ENCODE measurements around the gene LGI2.
"Not testable (repeated sequence)": the region's sequence is repeated elsewhere in the genome, so short reads cannot be mapped to it uniquely, and the experiment has no call there.

The LGI2 gene, protein sequence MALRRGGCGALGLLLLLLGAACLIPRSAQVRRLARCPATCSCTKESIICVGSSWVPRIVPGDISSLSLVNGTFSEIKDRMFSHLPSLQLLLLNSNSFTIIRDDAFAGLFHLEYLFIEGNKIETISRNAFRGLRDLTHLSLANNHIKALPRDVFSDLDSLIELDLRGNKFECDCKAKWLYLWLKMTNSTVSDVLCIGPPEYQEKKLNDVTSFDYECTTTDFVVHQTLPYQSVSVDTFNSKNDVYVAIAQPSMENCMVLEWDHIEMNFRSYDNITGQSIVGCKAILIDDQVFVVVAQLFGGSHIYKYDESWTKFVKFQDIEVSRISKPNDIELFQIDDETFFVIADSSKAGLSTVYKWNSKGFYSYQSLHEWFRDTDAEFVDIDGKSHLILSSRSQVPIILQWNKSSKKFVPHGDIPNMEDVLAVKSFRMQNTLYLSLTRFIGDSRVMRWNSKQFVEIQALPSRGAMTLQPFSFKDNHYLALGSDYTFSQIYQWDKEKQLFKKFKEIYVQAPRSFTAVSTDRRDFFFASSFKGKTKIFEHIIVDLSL

DNA sequence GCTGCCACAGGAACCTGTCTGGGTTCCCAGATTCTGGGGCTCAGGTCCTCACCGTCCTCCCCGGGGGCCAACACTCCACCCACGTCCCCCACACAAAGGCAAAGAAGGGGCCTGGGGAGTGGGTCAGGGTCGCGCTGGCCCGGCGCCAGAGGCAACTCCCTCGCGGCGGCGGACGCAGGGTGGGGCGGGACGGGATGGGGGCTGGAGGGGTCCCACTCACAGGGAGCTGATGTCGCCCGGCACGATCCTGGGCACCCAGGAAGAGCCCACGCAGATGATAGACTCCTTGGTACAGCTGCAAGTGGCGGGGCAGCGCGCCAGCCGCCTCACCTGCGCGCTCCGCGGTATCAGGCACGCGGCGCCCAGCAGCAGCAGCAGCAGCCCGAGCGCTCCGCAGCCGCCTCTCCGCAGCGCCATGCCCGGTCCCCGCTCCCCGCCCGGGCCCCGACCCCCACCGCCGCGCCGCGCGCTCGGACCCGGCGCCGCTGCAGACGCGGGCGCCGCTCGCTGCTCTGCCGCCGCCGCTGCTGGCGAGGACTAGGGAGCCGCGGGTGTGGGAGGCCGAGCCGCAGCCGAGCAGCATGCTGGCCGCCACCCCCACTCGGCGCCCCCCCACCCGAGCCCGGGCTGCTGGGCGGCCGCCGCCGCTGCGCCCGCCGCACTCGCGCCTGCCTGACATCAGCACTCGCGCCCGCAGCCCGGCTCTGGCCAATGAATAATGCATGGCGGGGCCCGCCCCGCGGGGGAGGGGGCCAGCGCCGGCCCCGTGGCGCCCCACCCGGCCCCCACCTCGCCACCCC is at the start of gene LGI2:
LGI2 (minus strand) TSS at position 670 of the 800 bp plus-strand sequence; CDS start at position 417, 253 bp downstream.
- DNase-seq: peak; percentile 53

DNA sequence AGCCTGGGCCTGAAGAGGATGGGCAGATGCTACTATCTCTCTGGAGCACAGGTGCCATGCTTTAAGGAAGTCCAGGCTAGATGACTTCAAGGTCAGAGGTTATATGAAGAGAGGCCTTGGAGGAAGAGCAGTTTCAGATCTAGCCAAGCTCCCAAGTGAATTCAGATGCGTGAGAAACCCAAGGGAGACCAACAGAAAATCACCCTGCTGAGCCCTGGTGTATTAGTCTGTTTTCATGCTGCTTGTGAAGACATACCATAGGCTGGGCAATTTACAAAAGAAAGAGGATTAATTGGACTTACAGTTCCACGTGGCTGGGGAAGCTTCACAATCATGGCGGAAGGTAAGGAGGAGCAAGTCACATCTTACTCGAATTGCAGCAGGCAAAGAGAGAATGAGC is 47.8 kb upstream of the LGI2 start:
- no peak for DNase-seq

DNA sequence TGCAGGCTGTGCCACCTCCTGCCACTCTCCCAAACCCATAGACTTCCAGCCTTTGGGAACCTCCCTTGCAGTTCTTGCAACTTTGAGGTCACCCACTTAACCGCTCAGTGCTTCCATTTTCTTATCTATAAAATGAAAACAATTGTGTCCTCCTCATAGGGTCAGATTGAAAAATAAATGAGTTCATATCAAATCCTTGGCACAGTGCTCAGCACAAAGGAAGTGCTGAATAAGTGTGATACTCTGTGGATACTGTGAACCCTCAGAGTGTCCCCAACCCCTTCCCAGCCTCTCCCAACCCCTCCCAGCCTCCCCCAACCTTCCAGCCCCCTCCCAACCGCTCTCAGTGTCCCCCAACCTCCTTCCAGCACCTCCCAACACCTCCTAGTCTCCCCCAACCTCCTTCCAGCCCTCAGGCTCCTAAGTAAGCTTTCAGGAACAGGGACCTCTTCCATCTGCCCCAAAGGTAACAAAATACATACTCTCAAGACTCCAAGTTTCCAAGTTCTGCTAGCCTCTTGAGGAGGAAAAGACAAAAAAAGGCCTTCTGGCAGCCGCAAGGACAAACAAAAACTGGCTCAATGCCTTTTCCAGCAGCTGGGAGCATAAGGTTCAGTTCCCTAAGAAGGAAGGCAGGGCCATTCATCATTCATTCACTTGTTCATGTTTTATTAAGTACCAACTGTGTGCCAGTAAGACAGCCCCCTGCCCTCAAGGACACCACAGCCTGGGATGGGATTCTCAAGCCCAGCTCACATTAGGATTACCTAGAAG is 46.1 kb upstream of the LGI2 start:
- no peak for DNase-seq

DNA sequence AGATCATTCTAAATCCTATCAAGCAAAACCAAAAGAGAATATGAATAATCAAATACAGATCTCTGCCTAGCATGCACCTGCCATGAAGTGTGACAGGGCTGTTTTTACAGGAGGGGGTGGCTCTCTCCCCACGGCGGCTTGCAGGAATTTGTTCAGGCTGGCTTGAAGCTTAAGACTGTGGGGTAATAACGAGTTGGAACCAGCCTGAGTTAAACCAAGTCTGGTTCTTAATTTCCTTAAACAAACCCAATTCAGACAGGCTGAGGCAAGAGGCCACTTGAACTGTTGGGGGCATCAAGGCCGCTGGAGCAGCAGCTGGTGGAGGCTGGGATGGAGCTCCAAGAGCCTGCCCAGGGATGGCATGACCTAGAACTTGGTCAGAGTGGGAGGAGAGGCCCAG is 45.1 kb upstream of the LGI2 start:
- DNase-seq: peak; percentile 14

DNA sequence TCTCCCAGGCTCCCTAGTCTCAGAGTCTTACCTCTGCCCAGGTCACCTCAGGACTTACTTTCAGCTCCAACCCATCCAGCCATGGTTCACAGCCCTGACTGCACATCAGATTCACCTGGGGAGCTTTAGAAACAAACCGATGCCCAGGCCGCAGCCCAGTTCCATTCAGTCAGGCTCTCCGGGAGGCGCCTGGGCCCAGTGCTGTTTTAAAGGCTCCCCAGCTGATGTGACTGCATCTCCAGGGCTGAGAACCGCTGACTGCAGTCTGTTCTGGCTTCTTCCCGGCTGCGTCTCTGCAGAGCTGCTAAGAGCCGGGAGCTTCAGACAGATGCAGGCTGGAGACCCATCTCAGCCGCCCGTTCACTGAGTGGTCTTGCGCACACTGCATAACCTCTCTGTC is 44.4 kb upstream of the LGI2 start:
- no peak for DNase-seq

DNA sequence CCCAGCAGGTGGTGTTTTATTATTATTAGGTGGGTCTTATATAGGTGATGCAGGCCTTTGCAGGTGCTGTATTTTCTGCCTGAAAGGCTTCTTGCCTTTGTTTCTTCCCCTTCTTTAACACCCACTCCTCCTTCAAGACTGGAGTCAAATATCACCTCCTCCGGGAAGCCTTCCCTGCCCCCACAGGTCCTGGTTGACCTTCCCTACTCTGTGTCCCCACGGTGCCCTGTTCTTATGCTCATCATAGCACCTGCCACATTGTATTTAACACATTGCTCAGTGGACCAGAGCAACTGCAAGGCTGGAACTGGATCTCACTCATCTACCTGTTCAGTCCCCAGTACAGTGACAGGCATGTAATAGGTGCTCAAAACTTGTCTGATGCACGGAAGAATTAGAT is 39.8 kb upstream of the LGI2 start:
- DNase-seq: no peak

DNA sequence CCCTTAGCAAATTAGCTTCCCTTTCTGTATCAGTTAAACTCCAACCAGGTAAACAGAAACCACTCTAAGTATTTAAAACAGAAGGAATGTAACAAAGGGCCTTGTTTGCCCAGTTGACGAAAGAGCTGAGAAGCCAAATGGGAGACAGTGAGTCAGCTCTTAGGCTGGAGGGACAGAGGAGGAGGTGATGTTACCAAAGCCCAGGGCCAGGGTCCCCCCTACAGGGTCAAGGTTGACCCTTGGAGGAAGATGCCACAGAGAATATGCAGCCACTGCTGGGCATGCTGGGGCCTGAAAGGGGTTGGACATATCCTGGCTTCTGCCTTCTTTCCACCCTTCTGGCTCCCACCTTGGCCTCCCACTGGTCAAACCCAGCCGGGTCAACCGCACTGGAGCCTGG is 38.3 kb upstream of the LGI2 start:
- DNase-seq: no peak

DNA sequence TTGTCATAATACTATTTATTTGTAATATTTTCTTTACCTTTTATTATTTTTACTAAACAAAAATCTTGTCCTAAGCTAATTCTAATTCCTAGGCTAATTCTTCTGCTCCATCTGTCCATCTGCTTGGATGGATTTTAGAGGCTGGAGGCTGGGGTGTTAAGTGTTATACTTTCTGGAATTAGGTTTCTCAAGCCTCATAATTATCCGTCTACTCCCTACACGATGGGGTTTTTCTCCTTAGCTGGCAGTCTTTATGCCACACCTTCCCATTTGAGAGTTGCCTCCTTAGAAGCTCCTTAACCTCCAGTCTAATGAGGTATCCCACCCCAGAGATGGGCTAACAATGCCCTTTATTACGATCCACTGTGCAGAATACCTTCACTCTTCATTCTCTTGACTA is 37.6 kb upstream of the LGI2 start:
- no peak for DNase-seq

DNA sequence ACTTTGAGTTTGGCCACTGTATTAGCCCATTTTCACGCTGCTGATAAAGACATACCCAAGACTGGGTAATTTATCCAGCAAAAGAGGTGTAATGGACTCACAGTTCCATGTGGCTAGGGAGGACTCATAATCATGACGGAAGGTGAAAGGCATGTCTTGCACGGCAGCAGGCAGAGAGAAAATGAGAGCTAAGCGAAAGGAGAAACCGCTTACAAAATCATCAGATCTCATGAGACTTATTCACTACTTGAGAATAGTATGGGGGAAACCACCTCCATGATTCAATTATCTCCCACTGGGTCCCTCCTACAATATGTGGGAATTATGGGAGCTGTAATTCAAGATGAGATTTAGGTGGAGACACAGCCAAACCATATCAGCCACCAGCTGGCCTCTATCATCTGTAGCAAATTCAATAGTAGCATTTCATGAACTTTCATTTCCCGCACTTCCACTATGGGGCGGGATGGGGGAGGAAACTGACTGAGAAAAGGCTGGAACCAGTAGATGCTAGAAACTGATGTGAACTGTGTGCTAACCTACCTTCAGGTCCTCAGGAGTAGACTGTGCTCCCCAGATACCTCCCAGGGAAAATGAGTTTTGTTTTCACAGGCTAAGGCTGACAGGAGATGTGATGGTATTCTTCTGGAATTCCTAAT is 35.3 kb upstream of the LGI2 start:
- DNase-seq: no peak

DNA sequence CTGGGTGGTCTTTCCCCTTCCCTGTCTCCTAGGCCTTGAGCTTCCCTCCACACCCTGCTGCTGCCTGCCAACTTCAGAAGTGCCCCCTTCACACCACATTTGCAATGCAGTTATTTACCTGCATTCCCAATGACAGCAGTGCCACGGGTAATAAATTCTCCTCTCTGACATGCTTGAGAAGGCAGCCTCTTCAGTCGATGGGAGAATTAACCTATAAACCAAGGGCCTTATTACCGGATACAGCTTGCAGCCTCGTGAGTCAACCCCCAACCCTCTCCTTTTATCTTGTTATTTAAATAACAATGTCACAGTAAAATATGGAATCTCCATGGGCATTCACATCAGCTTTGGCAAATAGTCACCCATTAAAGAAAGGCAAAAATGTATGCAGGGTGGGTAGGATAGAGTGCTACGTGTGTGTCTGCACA is 34.7 kb upstream of the LGI2 start:
- DNase-seq: peak; percentile 85

DNA sequence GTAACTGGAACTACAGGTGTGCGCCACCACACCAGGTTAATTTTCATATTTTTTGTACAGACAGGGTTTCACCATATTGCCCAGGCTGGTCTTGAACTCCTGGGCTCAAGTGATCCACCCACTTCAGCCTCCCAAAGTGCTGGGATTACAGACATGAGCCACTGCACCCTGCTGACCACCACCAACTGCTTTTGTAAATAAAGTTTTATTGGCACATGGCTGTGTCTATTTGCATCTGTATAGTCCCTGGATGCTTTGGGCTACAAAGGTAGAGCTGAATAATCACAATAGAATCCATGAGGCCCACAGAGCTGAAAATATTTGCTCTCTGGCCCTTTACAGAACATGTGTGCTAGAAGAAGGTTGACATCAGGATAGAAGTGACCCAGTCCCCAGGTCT is 33.7 kb upstream of the LGI2 start:
- DNase-seq: not testable (repeated sequence)

DNA sequence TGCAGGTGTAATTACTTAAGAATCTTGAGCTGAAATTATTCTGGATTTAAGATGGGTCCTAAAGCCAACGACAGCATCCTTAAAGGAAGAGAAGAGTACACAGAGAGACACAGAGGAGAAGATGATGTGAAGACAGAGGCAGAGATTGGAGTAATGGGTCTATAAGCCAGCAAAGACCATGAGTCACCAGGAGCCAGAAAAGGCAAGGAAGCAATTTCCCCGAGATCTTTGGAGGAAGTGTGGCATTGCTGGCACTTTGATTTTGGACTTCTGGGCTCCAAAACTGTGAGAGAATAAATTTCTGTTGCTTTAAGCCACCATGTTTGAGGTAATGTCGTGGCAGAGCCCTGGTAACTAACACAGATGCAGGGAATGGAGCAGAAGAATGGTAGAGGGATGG is 32.4 kb upstream of the LGI2 start:
- no peak for DNase-seq

DNA sequence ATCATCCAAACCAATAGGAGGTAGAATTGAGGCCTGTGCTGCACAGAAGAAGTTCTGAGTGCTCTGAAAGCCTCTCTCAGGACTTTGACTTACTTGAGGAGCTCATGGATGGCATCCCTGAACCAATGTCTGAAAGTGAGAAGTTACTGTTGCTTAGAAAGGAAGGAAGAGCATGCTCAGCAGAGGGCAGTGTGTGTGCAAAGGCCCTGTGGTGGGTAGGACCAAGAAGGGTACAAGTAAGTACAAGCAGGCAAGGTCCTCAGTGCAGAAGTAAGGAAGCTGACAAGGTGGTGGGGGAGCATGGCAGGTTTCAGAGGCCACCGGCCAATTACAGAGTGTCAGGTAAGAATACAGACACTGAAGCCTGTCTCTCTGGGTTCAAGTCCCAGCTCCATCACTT is 31.4 kb upstream of the LGI2 start:
- DNase-seq: no peak

DNA sequence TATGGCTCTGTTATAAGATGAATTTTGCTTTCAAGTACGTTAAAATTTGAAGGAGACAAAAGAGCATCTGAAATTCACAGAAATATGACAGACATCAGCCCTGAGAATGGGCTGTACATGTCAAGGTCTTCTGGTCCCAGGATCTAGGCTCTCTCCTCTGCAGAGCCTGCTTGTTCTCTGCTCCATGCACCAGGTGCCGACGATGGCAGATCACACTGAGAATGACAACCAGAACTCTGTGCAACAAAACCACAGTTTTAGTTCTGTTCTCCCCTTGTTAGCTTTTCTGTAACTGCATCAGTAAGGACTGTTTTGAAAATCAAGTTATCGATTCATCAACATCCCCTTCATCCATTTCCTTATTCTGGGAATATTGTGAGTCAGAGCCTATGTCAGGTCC is 30.9 kb upstream of the LGI2 start:
- no peak for DNase-seq

DNA sequence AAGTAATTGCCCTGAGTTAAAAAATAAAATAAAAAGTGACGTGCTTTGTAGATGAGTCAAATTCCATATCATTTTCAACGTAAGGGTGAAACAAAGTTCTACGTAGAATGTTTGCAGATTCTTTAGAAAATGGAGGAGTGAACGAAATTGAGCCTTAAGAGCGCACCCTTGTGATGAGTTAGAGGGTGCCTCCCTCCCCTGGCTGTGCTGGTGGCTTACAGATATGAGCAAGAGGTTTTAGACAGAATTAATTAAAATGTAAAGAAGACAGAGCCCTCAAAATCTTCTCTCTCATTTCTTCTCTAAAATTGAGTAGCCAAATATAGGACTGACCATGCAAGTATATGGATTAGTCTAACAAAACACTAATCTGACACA is 30.2 kb upstream of the LGI2 start:
- DNase-seq: no peak

DNA sequence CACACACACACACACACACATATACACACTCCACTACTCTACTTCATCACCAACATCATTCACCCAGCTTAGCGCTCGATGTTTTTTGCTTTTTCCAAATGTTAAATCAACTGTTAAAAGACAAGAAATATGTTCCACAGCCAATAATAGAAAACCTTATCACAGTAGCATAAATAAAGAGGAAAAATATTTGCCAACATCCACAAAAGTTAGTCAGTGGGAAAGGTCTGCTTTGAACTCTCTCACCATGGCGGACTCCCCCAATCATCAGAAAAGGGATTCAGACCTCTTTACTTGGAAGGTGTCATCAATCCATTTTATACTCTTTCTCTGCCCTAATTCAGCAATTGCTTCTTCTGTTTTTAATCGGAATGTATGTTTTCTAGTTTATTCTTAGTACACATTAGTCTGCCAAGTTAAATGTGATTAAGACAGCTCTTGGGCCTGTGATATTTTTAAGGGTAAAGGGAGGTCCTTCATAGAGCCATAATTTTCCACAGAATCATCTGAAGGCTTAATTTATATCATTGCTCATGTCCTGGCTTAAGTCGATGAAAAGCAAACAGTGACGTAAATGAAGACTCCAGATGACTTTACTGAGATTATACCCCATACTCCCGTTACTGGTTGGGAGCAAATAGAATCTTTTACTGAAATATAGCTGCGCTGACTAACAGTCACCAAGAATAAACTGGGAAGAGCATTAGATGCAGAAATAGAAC is 29.7 kb upstream of the LGI2 start:
- DNase-seq: no peak

DNA sequence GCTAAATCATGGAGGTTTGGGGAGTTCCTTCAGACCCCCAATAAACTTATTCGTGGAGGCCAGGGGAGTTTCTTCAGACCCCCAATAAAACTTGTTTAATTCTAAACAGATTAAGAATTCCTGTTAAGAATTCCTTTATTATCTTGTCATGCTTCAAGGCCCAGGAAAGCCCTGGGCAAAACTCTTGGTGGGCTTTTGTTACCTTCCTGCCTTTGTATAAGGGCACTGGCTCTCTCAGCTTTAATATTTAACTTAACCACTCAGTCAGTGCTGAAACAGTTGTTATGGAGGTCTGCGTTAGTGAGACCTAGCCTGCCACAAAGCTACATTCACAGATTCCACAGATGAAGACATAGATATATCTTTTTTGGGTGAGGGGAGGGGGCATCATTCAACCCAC is 29.0 kb upstream of the LGI2 start:
- DNase-seq: no peak

DNA sequence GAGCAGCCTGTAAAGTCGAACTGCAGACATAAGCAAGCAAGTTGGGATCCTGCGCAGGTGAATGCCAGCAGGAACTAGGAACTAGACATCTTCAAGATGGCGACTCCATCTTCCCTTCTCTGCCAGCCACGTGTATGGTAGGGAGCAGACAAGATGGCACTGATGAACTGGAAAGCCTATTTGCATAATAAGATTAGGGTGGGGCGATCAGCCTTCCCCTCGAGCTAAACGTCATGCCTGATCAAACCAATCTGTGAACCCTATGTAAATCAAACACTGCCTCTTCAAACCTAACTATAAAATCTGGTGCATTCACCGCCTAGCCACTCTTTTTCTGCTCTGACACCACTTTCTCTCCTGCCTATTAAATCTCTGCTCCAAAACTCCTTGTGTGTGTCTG is 28.1 kb upstream of the LGI2 start:
- DNase-seq: no peak

DNA sequence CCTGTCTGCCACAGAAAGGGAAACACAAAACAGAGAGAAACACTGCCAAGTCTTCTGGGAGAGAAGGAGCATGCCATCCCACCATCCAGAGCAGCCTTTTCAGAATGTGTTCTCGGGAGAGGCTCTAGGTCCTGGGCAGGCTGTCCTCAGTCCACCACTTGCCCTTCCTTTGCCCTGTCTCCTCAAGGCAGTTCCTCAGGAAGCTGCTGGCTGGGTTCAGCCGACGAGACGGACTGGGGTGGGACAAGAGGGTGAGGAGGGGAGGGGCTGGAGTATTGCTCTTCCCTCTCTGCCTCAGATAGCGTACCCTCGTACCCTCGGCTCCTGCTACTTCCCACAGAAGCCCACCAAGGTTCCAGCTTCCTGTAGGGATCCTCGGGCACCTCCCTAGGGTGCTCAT is 26.6 kb upstream of the LGI2 start:
- no peak for DNase-seq

DNA sequence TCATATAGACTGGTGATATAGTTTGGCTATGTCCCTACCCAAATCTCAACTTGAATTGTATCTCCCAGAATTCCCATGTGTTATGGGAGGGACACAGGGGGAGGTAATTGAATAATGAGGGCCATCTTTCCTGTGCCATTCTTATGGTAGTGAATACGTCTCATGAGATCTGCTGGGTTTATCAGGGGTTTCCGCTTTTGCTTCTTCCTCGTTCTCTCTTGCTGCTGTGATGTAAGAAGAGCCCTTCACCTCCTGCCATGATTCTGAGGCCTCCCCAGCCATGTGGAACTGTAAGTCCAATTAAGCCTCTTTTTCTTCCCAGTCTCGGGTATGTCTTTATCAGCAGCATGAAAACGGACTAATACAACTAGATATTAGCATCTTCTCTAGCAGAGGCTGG is 21.3 kb upstream of the LGI2 start:
- not testable (repeated sequence) for DNase-seq

DNA sequence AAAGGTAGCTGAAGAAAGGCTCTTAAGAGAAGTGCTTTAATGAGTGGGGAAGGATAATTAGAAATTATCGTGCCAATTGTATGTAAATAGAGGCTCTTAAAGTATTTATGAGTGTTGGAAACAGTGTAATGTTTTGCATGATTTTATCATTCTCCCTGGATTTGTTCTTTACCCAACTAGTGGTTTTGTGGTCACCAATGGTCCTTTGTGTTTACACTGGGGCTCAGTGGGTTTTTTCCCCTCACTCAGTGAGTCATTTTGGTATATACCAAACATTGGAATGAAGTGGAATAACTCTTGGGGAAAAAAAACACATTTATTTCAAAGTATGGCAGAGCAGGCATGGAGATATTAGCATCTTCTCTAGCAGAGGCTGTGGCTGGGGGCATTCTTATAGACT is 20.8 kb upstream of the LGI2 start:
- DNase-seq: no peak

All from NCI-H2029 (cell line).